ENCODE data around the gene WNT3A. TPM values are rescaled to one million over a fixed set of nuclear protein-coding genes. Genes with fewer than 3 reads are reported as not detected.

WNT3A gene
- total RNA-seq, 1 experiment from 2014 or later: not detected

DNA sequence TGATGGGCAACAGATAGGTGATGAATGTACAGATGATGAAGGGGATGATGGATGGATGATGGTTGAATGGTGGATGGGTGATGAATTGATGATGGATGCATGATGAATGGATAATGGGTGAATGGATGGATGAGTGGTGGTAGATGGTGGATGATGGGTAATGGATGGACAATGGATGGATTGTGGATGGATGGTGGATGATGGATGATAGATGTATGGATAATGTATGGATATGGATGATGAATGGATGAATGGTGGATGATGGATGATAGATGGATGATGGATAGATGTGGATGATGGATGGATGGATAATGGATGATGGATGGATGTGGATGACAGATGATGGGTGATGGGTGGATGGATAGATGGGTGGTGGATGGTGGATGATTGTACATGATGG is 35.7 kb downstream of the WNT3A start:
- in situ Hi-C loops (cut with HindIII; ENCODE audit: low sequenced_read_pairs): no loop called here
- no peak for DNase-seq (ENCODE audit: low spot score)

DNA sequence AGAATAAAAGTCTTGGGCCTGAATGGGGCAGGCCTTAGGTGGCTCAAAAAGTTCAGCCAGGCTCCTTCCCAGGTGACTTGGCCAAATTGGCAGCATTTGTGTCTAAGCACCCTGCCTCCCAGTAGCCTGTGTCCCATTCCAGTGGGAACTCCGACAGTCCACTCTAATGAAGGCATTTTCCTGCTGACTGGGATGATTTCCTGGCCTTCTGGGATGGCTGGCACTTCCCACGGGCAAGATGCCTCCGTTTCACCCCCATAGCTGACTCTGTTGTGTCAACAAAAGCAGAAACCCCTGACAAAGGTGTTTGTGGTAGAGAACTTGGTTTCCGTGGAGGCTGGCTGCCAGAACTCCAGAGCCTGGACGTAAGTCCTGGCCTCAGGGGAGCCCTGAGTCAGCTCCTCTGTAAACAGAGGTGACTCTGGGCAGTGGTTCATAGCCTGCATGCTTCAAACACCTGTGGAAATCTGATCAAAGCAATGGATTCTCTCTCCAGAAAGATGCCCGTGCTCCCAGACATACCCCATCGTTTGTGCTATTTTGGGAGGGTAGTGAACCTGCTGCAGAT is 36.6 kb downstream of the WNT3A start:
- in situ Hi-C loops (cut with HindIII; ENCODE audit: low sequenced_read_pairs): no loop called here
- no peak for DNase-seq (ENCODE audit: low spot score)

DNA sequence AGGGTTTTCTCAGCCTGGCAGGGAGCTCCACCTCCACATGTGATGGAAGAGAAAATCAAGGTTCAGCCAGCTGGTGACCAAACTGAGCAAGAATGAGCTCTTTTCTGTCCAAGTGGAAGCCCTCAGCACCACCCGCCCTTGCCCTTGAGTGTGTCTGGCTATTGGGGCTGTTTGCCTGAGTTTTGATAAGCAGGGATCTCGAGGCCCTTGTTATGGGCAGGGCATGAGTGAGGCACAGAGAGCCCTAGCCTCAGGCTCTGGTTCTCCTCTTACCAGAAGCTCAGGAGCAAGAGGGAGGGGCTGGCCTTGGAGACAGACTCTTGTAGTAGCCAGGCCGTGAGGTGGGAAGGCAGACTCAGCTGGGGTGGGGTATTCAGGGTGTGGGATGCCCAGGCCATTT is 38.2 kb downstream of the WNT3A start:
- DNase-seq (ENCODE audit: low spot score): no peak

DNA sequence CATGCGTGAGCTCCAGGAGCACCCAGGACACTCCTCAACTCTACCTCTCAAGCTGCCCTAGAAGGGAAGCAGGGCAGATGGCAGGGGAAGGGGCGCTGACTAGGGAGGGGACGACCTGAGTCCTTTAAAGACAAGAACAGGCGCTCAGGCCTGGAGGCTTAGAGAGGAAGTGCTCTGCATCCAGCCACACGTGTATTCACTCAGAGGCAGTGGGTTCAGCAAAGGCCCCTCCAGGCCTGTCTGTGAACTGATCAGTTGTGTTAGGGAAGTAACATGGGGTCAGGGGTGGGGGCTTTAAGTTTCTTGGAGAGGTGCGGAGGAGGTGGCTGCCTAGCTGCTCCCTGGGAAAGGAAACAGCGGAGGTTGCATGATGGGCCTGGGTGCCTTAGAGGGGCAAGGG is 38.6 kb downstream of the WNT3A start:
- in situ Hi-C loops (cut with HindIII; ENCODE audit: low sequenced_read_pairs): no loop called here

More for the DNA sequence above, 38.2 kb downstream of the WNT3A start:
- in situ Hi-C loops (cut with HindIII; ENCODE audit: low sequenced_read_pairs): no loop called here

DNA sequence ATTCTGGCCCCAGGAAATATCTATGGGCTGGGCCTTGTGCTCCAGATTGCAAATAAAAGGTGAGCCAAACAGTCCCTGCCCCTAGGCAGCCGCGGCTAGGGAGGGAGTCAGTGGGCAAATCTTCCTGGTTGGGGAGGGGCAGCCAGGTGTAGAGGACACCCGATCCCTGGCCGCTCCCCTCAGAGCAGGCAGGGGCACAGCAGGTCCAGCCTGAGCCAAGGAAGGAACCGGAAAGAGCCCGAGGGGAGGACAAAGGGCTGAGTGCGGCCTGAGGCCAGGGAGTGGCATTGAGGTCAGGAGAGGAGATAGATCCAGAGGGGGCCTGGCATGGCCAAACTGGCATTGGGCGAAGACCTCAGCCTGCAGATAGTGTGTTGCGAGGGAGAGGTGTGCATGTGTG is 39.1 kb downstream of the WNT3A start:
- in situ Hi-C loops (cut with HindIII; ENCODE audit: low sequenced_read_pairs): no loop called here
- DNase-seq (ENCODE audit: low spot score): no peak

More for the DNA sequence above, 38.6 kb downstream of the WNT3A start:
- no peak for DNase-seq (ENCODE audit: low spot score)

DNA sequence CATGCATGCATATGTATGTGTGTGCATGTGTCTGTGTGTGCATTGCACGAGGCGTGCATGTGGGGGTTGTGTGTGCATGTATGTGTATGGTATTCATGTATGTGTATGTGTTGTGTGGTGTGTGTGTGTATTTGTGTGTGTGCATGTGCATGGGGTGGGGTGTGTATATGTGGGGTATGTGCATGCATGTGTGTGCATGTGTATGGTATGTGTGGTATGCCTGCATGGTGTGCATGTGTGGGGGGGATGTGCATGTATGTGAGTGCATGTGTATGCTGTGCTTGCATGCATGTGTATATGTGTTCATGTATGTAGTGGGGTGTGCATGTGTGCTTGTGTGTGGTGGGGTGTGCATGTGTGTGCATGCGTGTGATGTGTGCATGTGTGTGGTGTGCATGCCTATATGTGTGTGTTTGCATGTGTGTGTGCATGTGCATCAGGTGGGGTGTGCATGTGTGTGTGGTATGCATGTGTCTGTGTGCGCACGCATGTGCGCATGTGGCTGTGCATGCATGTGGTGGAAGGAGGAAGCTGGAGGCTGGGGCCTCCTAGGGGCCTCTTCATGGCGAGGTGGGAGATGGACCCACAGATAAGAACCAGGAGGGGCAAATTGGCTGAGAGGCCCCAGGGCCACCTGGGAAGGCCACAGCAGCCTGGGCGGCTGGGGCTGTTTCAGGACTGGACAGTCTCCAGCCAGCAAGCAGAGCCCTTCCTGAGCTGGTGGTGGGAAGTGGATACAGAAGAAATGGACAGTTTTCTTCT is 39.8 kb downstream of the WNT3A start:
- no peak for DNase-seq (ENCODE audit: low spot score)

DNA sequence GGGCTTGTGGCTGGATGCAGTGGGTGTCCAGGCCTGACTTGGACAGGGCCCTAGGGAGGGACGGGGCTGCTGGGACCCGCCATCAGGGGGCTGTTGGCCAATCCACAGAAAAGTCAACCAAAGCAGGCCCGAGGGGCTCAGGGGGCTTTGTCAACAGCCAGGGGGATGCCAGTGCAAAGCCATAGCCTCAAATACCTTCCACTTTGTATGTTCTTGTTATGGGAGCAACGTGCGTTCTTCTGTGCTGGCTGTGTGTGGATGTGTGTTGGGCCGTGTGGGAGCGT is 40.3 kb downstream of the WNT3A start:
- no peak for DNase-seq (ENCODE audit: low spot score)
- in situ Hi-C loops (cut with HindIII; ENCODE audit: low sequenced_read_pairs): no loop called here

More for the DNA sequence above, 39.8 kb downstream of the WNT3A start:
- in situ Hi-C loops (cut with HindIII; ENCODE audit: low sequenced_read_pairs): no loop called here

DNA sequence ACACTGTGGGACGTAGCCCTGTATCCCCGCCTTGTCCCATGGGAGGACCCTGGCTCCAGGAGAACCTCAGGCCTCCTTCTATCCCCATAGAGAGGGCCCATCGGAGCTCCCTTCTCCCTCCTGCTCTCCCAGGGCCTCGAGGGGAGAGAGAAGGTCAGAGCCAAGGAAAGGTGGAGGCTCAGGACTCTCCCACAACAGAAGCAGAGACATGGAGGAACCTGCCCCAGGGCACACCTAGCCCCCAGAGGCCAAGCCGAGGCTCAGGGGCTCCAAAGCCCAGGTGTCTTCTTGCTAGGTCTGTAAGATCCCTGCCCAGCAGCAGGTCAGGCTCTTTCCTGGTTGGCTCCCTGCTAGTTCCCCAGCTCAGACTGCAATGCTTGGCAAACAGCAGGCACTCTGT is 41.3 kb downstream of the WNT3A start:
- in situ Hi-C loops (cut with HindIII; ENCODE audit: low sequenced_read_pairs): no loop called here
- no peak for DNase-seq (ENCODE audit: low spot score)

DNA sequence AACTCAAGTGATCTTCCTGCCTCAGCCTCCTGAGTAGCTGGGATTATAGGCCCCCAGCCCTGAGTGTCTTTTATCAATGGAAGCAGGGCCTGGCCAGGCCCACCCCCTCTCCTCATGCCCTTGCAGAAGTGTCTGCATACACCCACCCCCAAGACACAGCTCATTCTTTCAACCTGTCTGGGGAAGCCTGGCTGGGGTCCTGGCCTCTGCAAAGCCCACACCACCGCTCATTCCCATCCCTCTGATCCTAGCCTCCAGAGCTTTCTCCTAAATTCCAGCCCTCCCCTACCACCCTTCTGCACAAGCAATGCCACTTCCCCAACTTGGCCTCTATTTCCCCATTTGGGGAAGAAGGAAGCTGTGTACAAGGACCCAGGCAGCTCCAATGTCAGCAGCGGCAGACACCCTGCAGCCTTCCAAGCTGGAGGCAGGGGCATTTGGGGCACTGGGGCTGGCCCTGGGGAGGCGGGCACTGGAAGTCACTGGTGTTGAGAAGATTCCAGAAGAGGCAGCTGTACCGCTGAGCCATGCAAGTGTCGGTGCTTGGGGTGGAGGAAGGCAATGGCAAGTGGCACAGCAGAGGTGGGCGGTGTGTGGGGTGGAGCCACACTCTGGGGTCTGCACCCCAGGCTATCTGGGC is 42.0 kb downstream of the WNT3A start:
- in situ Hi-C loops (cut with HindIII; ENCODE audit: low sequenced_read_pairs): no loop called here
- no peak for DNase-seq (ENCODE audit: low spot score)

DNA sequence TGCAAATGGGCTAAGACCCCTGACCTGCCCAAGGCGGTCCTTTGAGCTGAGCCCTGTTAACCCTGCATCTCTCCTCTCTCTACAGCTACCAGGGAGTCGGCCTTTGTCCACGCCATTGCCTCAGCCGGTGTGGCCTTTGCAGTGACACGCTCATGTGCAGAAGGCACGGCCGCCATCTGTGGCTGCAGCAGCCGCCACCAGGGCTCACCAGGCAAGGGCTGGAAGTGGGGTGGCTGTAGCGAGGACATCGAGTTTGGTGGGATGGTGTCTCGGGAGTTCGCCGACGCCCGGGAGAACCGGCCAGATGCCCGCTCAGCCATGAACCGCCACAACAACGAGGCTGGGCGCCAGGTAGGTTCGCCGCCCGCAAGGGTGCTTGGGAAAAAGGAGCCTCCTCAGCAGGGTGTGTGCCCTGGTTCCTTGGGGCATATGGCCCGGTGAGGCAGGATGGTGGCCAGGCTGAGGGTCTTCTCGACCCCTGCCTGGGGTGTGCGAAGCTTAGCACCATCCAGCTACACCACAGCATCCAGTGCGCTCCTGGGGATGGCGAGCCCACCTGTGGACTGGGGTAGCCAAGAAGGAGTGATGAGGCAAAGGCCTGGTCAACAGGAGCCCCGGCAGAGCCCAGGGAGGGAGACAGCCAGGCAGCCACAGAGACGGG is 43.9 kb downstream of the WNT3A start:
- in situ Hi-C loops (cut with HindIII; ENCODE audit: low sequenced_read_pairs): no loop called here
- no peak for DNase-seq (ENCODE audit: low spot score)

DNA sequence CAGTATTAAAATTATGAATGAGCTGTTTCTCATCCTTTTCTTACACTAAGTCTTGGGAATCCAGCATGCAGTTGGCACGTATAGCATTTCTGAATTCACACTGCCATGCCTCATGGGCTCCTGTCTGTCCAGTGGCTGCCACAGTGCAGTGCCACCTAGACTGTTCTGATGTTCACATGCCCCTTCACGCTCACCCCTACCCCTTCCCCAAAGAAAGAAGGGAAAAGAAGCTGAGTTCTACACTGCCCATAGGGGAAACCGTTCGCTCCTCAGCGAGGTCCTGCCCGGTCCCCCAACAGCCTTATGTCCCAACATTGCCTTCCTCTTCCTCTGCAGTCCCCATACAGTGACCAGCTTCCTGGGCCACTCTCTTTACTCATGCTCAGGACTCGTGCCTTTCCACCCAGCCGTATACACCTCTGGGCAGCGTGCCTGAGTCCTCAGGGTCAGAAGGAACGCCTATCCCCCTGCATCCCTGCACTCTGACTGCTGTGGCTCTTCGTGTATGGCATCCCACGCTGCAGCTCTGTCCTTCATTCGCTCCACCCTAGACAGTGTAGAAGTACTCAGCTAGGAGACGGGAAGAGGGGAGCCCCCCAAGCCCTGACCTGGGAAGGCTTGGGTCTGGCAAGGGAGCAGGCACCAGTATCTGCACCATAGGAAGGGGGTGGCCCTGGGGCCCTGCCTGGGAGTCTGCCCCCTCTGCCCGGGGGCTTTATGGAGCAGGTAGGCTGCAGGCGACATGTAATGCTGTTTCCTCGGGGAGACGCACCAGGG is 51.6 kb downstream of the WNT3A start:
- DNase-seq (ENCODE audit: low spot score): no peak
- in situ Hi-C loops (cut with HindIII; ENCODE audit: low sequenced_read_pairs): no loop called here

DNA sequence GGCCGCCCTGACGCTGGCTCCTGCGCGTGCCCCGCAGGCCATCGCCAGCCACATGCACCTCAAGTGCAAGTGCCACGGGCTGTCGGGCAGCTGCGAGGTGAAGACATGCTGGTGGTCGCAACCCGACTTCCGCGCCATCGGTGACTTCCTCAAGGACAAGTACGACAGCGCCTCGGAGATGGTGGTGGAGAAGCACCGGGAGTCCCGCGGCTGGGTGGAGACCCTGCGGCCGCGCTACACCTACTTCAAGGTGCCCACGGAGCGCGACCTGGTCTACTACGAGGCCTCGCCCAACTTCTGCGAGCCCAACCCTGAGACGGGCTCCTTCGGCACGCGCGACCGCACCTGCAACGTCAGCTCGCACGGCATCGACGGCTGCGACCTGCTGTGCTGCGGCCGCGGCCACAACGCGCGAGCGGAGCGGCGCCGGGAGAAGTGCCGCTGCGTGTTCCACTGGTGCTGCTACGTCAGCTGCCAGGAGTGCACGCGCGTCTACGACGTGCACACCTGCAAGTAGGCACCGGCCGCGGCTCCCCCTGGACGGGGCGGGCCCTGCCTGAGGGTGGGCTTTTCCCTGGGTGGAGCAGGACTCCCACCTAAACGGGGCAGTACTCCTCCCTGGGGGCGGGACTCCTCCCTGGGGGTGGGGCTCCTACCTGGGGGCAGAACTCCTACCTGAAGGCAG is 52.3 kb downstream of the WNT3A start:
- in situ Hi-C loops (cut with HindIII; ENCODE audit: low sequenced_read_pairs): no loop called here
- no peak for DNase-seq (ENCODE audit: low spot score)

DNA sequence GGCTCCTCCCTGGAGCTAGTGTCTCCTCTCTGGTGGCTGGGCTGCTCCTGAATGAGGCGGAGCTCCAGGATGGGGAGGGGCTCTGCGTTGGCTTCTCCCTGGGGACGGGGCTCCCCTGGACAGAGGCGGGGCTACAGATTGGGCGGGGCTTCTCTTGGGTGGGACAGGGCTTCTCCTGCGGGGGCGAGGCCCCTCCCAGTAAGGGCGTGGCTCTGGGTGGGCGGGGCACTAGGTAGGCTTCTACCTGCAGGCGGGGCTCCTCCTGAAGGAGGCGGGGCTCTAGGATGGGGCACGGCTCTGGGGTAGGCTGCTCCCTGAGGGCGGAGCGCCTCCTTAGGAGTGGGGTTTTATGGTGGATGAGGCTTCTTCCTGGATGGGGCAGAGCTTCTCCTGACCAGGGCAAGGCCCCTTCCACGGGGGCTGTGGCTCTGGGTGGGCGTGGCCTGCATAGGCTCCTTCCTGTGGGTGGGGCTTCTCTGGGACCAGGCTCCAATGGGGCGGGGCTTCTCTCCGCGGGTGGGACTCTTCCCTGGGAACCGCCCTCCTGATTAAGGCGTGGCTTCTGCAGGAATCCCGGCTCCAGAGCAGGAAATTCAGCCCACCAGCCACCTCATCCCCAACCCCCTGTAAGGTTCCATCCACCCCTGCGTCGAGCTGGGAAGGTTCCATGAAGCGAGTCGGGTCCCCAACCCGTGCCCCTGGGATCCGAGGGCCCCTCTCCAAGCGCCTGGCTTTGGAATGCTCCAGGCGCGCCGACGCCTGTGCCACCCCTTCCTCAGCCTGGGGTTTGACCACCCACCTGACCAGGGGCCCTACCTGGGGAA is 53.0 kb downstream of the WNT3A start:
- in situ Hi-C loops (cut with HindIII; ENCODE audit: low sequenced_read_pairs): no loop called here
- no peak for DNase-seq (ENCODE audit: low spot score)

DNA sequence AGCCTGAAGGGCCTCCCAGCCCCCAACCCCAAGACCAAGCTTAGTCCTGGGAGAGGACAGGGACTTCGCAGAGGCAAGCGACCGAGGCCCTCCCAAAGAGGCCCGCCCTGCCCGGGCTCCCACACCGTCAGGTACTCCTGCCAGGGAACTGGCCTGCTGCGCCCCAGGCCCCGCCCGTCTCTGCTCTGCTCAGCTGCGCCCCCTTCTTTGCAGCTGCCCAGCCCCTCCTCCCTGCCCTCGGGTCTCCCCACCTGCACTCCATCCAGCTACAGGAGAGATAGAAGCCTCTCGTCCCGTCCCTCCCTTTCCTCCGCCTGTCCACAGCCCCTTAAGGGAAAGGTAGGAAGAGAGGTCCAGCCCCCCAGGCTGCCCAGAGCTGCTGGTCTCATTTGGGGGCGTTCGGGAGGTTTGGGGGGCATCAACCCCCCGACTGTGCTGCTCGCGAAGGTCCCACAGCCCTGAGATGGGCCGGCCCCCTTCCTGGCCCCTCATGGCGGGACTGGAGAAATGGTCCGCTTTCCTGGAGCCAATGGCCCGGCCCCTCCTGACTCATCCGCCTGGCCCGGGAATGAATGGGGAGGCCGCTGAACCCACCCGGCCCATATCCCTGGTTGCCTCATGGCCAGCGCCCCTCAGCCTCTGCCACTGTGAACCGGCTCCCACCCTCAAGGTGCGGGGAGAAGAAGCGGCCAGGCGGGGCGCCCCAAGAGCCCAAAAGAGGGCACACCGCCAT is 53.8 kb downstream of the WNT3A start:
- DNase-seq (ENCODE audit: low spot score): no peak
- in situ Hi-C loops (cut with HindIII; ENCODE audit: low sequenced_read_pairs): no loop called here

DNA sequence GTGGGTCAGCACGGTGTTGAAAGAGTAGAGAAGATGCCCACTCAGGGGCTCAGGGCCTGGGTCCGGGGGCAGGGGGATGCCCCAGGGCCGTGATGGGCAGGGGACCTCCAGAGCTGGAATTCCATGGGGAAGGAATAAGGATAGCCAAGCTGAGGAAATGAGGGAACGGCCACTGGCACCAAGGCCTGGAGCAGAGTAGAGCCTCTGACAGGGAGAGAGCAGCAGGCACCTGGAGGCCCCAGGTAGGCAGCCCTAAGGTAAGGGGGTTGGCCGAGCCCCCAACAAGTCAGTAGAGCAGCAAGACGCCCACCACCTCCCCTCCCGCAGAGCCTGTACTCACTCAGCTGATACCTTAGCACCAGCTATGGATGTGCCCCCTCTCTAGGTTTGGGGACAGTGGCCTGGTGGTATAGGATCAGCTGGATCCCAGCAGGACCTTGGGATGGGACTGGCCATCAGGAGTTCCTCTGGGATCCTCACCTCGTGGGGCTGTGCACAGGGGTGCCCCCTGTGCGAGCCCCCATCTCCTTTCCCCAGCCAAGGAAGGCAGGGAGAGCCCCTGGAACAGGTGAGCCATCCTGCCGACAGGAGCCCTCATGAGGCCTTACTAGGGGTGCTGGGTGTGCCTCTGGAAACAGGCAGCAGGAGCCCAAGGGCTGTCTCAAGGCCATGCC is 54.8 kb downstream of the WNT3A start:
- in situ Hi-C loops (cut with HindIII; ENCODE audit: low sequenced_read_pairs): no loop called here
- no peak for DNase-seq (ENCODE audit: low spot score)

DNA sequence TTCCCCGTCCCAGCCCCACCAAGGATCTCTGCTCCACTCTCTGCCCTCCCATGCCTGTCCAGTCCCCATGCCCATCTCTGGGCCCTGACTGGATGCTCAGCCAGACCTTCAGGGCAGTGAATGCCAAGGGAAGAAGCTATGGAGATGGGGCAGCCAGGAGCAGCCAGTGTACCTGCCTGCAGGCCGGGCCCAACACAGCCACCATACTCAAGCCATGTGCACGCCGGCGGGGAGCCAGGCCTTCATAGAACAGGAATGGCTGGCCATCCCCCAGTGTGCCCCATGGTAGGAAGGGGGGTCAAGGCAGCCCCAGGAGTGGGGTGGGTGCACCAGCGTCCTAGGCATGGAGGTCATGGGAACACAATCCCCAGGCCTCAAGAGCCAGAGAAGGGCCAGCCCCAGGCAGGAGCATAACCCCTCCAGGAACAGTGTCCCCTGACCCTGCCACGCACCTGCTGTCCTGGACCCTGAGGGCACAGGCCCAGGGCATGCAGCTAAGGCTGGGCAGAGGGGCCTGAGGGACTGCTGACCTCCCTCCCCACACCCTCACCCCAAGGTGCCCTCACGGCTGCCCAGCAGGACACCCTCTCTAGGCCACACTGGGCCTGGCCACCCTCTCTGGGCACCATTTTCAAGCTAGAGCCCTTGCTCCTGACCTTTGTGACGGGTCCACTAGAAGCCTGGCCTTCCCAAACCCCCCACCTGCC is 55.4 kb downstream of the WNT3A start:
- no peak for DNase-seq (ENCODE audit: low spot score)
- in situ Hi-C loops (cut with HindIII; ENCODE audit: low sequenced_read_pairs): no loop called here

DNA sequence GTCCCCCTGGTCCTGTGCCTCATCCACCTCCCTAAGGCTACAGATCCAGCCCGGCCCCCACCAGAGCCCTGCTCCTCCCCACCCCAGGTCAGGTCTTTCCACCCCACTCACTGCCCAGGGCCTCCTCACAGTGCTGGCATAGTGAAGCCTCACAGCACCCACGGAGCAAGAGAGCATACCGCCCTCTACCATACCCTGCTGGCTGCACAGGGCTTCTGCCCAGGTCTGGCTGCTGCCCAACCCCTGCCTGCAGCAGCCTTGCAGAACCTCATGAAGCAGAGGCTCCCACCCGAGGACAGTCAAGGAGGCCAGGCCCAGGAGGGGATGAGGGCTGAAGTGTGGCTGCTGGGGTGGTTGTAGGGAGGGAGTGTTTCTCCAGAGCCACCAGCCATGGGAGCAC is 56.0 kb downstream of the WNT3A start:
- in situ Hi-C loops (cut with HindIII; ENCODE audit: low sequenced_read_pairs): no loop called here
- no peak for DNase-seq (ENCODE audit: low spot score)

Data from G401 (cell line).